Measurements from ENCODE around the gene UBAP1L.

GRCh38 chr15:65048241-65048640 is 66.8 kb downstream of the UBAP1L start:
- TF ChIP-seq CTCF (conservative IDR thresholded peaks at IDR 0.05) (no peak), EZH2 (IDR thresholded peaks at IDR 0.05; ENCODE audit: low read depth) (no peak)
